GM12878 (cell line): ENCODE data around the gene AURKAIP1. TPM values are rescaled to one million over a fixed set of nuclear protein-coding genes. Genes with fewer than 3 reads are reported as not detected.

Experiments
- ATAC-seq: fragments of 200-7000 bp; cut with Tn5 transposase; 3 replicates; pipeline ENCODE4 v1.9.1; 2020; ENCODE audit warnings: mild to moderate bottlenecking, moderate library complexity
- BruUV-seq: library from RNA; stranded (reverse); fragments of 400-500 nt; replicated peaks from 2 replicates; lab custom pipeline; 2021; lab: Mats Ljungman, UMichigan
- CTCF ChIA-PET: fragments of 300-600 bp; sonication (Branson Sonifier 250); formaldehyde crosslinking; extraction: SDS; loops from one replicate; lab custom pipeline; 2021; ENCODE audit warnings: inconsistent platforms; lab: Yijun Ruan, JAX
- POLR2A ChIA-PET: fragments of 350-600 bp; formaldehyde crosslinking; extraction: SDS; loops from one replicate; lab custom pipeline; 2021; ENCODE audit warnings: inconsistent platforms; lab: Charles Lee
- RAD21 ChIA-PET: fragments of 300-600 bp; sonication (Branson Sonifier 250); formaldehyde crosslinking; loops from one replicate; lab custom pipeline; 2023; ENCODE audit warnings: antibody characterized with exemption; ENCODE audit not compliant: unreplicated experiment; lab: Charles Lee
- SMC1A ChIA-PET: fragments of 300-600 bp; sonication (Branson Sonifier 250); formaldehyde crosslinking; loops from one replicate; lab custom pipeline; 2023; ENCODE audit not compliant: unreplicated experiment, uncharacterized antibody; lab: Charles Lee
- DNase-seq: peaks from one replicate; pipeline ENCODE4 v3.0.0-alpha.2; 2011; ENCODE audit warnings: low read depth, low spot score
- FAIRE-seq: peaks from 3 replicates; lab custom pipeline; 2011; peaks lifted over from hg19 to GRCh38; lab: Jason Lieb, UNC
- H2AFZ ChIP-seq: 2 replicates; pipeline ENCODE4 v1.6.0; 2011; ENCODE audit warnings: low read depth, low read length, control low read depth; ENCODE audit not compliant: control insufficient read depth
- H3K27ac ChIP-seq: 2 replicates; pipeline ENCODE4 v1.5.1; 2011; ENCODE audit warnings: control low read depth; ENCODE audit not compliant: control insufficient read depth, insufficient read depth
- H3K27me3 ChIP-seq, 2 experiments: replicated peaks in 1 of 2; 2 replicates each; pipeline versions ENCODE4 v1.6.0 to v1.6.1; 2011; ENCODE audit warnings: low read length in 1 of 2; ENCODE audit not compliant: control insufficient read depth in 2 of 2, insufficient read depth in 2 of 2
- H3K36me3 ChIP-seq, 2 experiments: 2 replicates each; pipeline ENCODE4 v1.5.1; 2011; ENCODE audit warnings: low read length in 1 of 2; ENCODE audit not compliant: control insufficient read depth in 2 of 2, insufficient read depth in 2 of 2
- H3K4me1 ChIP-seq: 2 replicates; pipeline ENCODE4 v1.6.1; 2011; ENCODE audit warnings: mild to moderate bottlenecking, low read length, moderate library complexity, mixed read lengths; ENCODE audit not compliant: control insufficient read depth, insufficient read depth
- H3K4me2 ChIP-seq: 2 replicates; pipeline ENCODE4 v1.6.0; 2011; ENCODE audit warnings: control low read depth; ENCODE audit not compliant: control insufficient read depth, insufficient read depth
- H3K4me3 ChIP-seq: fragments of 200-600 bp; sonication (generic); 2 replicates; pipeline ENCODE4 v1.5.1; 2016
- H3K79me2 ChIP-seq: 2 replicates; pipeline ENCODE4 v1.6.0; 2011; ENCODE audit warnings: low read length; ENCODE audit not compliant: control insufficient read depth, insufficient read depth
- H3K9ac ChIP-seq: 2 replicates; pipeline ENCODE4 v1.8.0; 2011; ENCODE audit warnings: low read length, control low read depth, mixed read lengths; ENCODE audit not compliant: control insufficient read depth, insufficient read depth
- H3K9me3 ChIP-seq: replicated peaks from 3 replicates; pipeline ENCODE4 v1.5.1; 2011; ENCODE audit warnings: mild to moderate bottlenecking, low read length; ENCODE audit not compliant: control insufficient read depth, insufficient read depth
- H4K20me1 ChIP-seq: 2 replicates; pipeline ENCODE4 v1.6.0; 2011; ENCODE audit not compliant: control insufficient read depth, insufficient read depth
- BHLHE40 ChIP-seq, 2 experiments: fragments of 450-650 bp in 1 of 2; IDR thresholded peaks; 2 replicates each; pipeline ENCODE4 v1.6.1; 2011 to 2017; ENCODE audit warnings: low read depth in 2 of 2, borderline replicate concordance in 1 of 2, improper control_type of control experiment in 1 of 2, low read length in 1 of 2, mild to moderate bottlenecking in 1 of 2
- CEBPZ ChIP-seq: fragments of 150-350 bp; IDR thresholded peaks from 2 replicates; pipeline ENCODE4 v1.6.1; 2016; ENCODE audit warnings: low read depth, low read length
- EZH2 ChIP-seq: IDR thresholded peaks from 2 replicates; pipeline ENCODE4 v1.6.1; 2012; ENCODE audit warnings: low read depth, mild to moderate bottlenecking, control low read depth, inconsistent platforms, low read length, borderline replicate concordance; ENCODE audit not compliant: control insufficient read depth
- HDGF ChIP-seq: fragments of 450-650 bp; IDR thresholded peaks from 2 replicates; pipeline ENCODE4 v1.6.1; 2016; ENCODE audit warnings: antibody characterized with exemption
- MLLT1 ChIP-seq: fragments of 450-650 bp; IDR thresholded peaks from 2 replicates; pipeline ENCODE4 v1.6.1; 2016; ENCODE audit warnings: mild to moderate bottlenecking
- NFIC ChIP-seq: IDR thresholded peaks from 2 replicates; pipeline ENCODE4 v1.6.1; 2012; ENCODE audit warnings: low read depth, mild to moderate bottlenecking, inconsistent platforms, low read length, moderate library complexity
- RAD21 ChIP-seq: IDR thresholded peaks from 2 replicates; pipeline ENCODE4 v1.6.1; 2011; ENCODE audit warnings: mild to moderate bottlenecking, low read depth, low read length, moderate library complexity; ENCODE audit not compliant: insufficient read depth
- ZZZ3 ChIP-seq: IDR thresholded peaks from 2 replicates; pipeline ENCODE4 v1.6.1; 2011; ENCODE audit warnings: low read depth; ENCODE audit not compliant: control insufficient read depth, insufficient read length
- WGBS: methylation state at CpG from one replicate; pipeline ENCODE4 v1.1.6; 2016; ENCODE audit warnings: low lambda C conversion rate; ENCODE audit not compliant: insufficient replicate concordance, insufficient coverage; ENCODE audit errors: missing lambda C conversion rate; 5-methylcytosine and 5-hydroxymethylcytosine counted together
- in situ Hi-C: fragments of 300-500 bp; cut with MboI; formaldehyde crosslinking; loops from 9 replicates; pipeline ENCODE4 v1.14.3; 2018; ENCODE audit warnings: mixed read lengths
- intact Hi-C: fragments of 100-400 bp; cut with micrococcal nuclease; formaldehyde crosslinking; loops from one replicate; pipeline ENCODE4 v1.14.2; 2022; ENCODE audit not compliant: unreplicated experiment
- polyA plus RNA-seq, 11 experiments: library from polyadenylated mRNA; depleted of rRNA in 4 of 11; unstranded in 6 of 11; stranded (reverse) in 5 of 11; fragments of >200 nt; fragmentation: Nextera tagmentation in 4 of 11; fragmentation: Illumina TruSeq in 1 of 11; extraction: Ambion mirVana in 4 of 11; extraction: Trizol in 1 of 11; gene quantifications; 1 replicate in 1 of 11; 2 replicates in 10 of 11; pipeline versions ENCODE4 v1.2.1 to v1.2.3, GENCODE V29; 2011 to 2016; ENCODE audit warnings: inconsistent platforms in 2 of 11, missing spikeins in 2 of 11, low read depth in 1 of 11
- total RNA-seq, 4 experiments: library from RNA; depleted of rRNA in 3 of 4; stranded (reverse); fragments of >200 nt in 3 of 4; fragmentation: Illumina TruSeq in 1 of 4; extraction: Trizol in 1 of 4; gene quantifications; 2 replicates each; pipeline versions ENCODE4 v1.2.1 to v1.2.3, GENCODE V29; 2013 to 2021

The AURKAIP1 gene
- total and polyA plus RNA-seq, 10 of the 15 experiments (the other 5 are each of a cell fraction or from before 2014, with no cell fraction given), result 6.5 to 366 (median 120) TPM

DNA sequence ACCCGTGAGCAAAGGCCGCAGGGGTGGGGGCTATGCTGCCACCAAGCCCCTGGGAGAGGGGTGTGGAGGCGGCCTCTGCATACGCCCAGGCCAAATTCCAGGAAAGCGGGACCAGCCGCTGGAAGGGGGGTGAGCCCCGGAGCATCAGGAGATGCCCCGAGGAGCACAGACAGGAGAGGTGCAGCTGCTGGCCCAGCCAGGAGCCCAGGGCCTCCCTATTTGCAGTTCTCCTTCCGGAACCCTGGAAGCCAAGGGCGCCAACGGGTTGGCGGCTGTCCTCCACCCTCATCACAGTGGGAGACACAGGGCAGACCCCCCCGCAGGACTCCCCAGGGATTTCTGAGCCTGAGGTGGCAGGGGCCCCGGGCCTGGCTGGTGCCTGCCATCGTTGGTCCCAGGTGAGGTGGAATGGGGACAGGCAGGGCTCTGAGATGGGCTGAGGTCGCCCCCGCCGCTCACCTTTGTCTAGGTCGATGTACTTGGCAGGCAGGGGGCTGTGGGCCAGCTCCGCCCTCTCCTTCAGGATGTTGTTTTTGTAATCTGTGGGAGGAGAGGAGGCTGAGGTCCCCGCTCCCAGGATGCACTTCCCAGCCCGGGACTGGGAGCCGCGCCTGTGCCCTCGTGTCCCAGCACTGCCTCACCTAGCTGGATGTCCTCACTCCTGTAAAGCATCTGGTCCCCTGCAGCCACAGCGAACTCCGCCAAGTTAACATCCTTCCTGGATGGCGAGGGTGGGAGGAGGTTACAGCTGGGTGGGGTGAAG lies 21.4 kb downstream of the AURKAIP1 start:
- WGBS, result 25% methylated on average over 28 of the region's 28 CpGs
- Histone ChIP-seq H2AFZ (no peak overlapping the region), H3K4me1 (no peaks in the 10 kb centered on the region), H3K27ac (no peak overlapping the region), H3K79me2 (no peaks in the 10 kb centered on the region; the same call in 1 of the 2 replicates), H3K36me3 (no peaks in the 10 kb centered on the region), H3K4me2 (no peak overlapping the region), H3K9ac (no peak overlapping the region), H3K27me3 (peaks cover 0 to 3% of the 10 kb centered on the region in 2 experiments; a peak in 2 of 4 replicates), H3K4me3 (no peak overlapping the region), H3K9me3 (no peaks in the 10 kb centered on the region), H4K20me1 (no peaks in the 10 kb centered on the region)
- ChIA-PET CTCF (no interaction called here), POLR2A (no interaction called here), RAD21 (no interaction called here), SMC1A (no interaction called here)
- ATAC-seq (no peak), DNase-seq (no peak), FAIRE-seq (no peak)
- intact Hi-C loops, result no loop called here
- TF ChIP-seq HDGF (no peak), CEBPZ (no peak), NFIC (no peak), EZH2 (no peak), BHLHE40 (IDR thresholded peaks at IDR 0.05; ENCODE audit: borderline replicate concordance in 1 of 2, low read depth in 2 of 2, low read length in 1 of 2) (no peak), MLLT1 (no peak), ZZZ3 (no peak), RAD21 (no peak)
- in situ Hi-C loops, result no loop called here
- no TSS peak for BruUV-seq
